SK-N-MC (cell line): ENCODE results near the gene TMEM129.

Experiments
- EZH2 ChIP-seq: fragments of 200-600 bp; sonication (generic); IDR thresholded peaks from one replicate; pipeline ENCODE4 v1.6.1; 2017; ENCODE audit warnings: antibody characterized with exemption
- FOXP2 ChIP-seq: optimal IDR thresholded peaks from 2 replicates; pipeline ENCODE3; 2011; ENCODE audit warnings: mild to moderate bottlenecking, moderate library complexity; ENCODE audit not compliant: insufficient read depth; ENCODE audit errors: extremely low read length, control extremely low read depth
- POLR2AphosphoS5 ChIP-seq: IDR thresholded peaks from 2 replicates; pipeline ENCODE4 v1.6.1; 2012; ENCODE audit warnings: mild to moderate bottlenecking, low read depth, low read length, borderline replicate concordance

DNA sequence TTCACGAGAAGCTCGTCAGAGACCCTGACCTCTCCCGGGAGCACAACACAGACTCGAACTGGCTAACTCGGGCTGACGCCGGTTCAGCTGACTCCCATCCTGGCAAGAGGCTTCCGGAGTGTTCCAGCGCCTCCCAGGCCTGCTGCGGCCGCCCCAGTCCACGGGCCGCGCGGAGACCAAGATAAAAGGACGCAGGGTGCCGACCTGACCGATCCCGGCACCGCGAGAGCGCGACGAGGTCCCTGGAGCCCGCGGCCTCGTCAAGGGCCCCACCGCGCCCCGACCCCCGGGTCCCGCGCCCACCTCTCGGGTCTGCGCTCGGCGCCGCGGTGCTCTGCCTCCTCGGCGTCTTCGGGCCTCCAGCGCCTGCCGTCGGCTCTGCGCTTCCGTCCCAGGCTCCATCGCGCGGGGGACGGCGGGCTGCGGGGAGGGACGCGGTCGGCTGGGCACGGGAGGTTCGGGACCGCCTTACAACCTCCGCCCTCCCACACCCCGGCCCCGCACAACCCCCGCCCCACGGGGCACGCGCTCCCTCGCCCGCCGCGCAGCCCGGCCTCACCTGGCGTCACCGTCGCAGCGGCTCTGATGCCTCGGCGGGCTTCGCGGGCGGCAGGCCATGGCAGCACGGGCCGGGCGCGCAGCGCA lies 9.4 kb downstream of the TMEM129 start:
- TF ChIP-seq EZH2 (no peak), POLR2AphosphoS5 (no peak), FOXP2 (no peak)
